CD4-positive, alpha-beta T cell (primary cell): Measurements from ENCODE around the gene IQSEC1. TPM values are rescaled to one million over a fixed set of nuclear protein-coding genes. Genes with fewer than 3 reads are reported as not detected.

Source experiments
- ATAC-seq: fragments of 200-7000 bp; cut with Tn5 transposase; one replicate; pipeline ENCODE4 v1.10.0; 2022; ENCODE audit warnings: mild to moderate bottlenecking; ENCODE audit not compliant: poor library complexity
- CTCF ChIA-PET: fragments of 350-600 bp; sonication (Branson Sonifier 250); formaldehyde crosslinking; loops from one replicate; lab custom pipeline; 2021; ENCODE audit warnings: antibody characterized with exemption, inconsistent platforms; lab: Charles Lee
- POLR2A ChIA-PET: fragments of 350-600 bp; sonication (Branson Sonifier 250); formaldehyde crosslinking; loops from one replicate; lab custom pipeline; 2021; ENCODE audit warnings: antibody characterized with exemption, inconsistent platforms; lab: Charles Lee
- DNase-seq, 14 experiments: peaks; one replicate each; pipeline ENCODE4 v3.0.0-alpha.2; 2013 to 2020; ENCODE audit warnings: mixed read lengths in 2 of 14
- H3K27ac ChIP-seq, 2 donors: one replicate each; pipeline versions ENCODE4 v1.5.1 to v1.7.0; 2013; ENCODE audit warnings: low read length in 2 of 2, low read depth in 1 of 2, mild to moderate bottlenecking in 1 of 2
- H3K27me3 ChIP-seq, 2 experiments: 1 replicate in 1 of 2; 2 replicates in 1 of 2; pipeline versions ENCODE4 v1.6.1 to v1.7.0; 2013; ENCODE audit warnings: low read length in 2 of 2, control low read depth in 1 of 2, mild to moderate bottlenecking in 1 of 2, moderate library complexity in 1 of 2; ENCODE audit not compliant: insufficient read depth in 2 of 2, control insufficient read depth in 1 of 2
- H3K36me3 ChIP-seq: one replicate; pipeline ENCODE4 v1.6.1; 2013; ENCODE audit warnings: low read length, control low read depth; ENCODE audit not compliant: insufficient read depth
- H3K4me1 ChIP-seq: one replicate; pipeline ENCODE4 v1.6.1; 2013; ENCODE audit warnings: low read length, control low read depth; ENCODE audit not compliant: insufficient read depth
- H3K4me3 ChIP-seq: one replicate; pipeline ENCODE4 v1.5.1; 2013; ENCODE audit warnings: mild to moderate bottlenecking, low read length, moderate library complexity
- H3K9me3 ChIP-seq, 2 experiments: 1 replicate in 1 of 2; 2 replicates in 1 of 2; pipeline versions ENCODE4 v1.6.1 to v1.7.0; 2013; ENCODE audit warnings: low read length in 2 of 2, mild to moderate bottlenecking in 2 of 2, control low read depth in 1 of 2, moderate library complexity in 1 of 2; ENCODE audit not compliant: control insufficient read depth in 1 of 2, insufficient read depth in 1 of 2
- H3K27ac Mint-ChIP-seq: one replicate; pipeline ENCODE4 v1.8.0; 2020; ENCODE audit warnings: mixed read lengths
- H3K27me3 Mint-ChIP-seq: one replicate; pipeline ENCODE4 v1.8.0; 2021; ENCODE audit warnings: mixed read lengths
- H3K36me3 Mint-ChIP-seq: one replicate; pipeline ENCODE4 v1.8.0; 2021; ENCODE audit warnings: low read depth, mixed read lengths
- H3K4me1 Mint-ChIP-seq: one replicate; pipeline ENCODE4 v1.8.0; 2021; ENCODE audit warnings: low read depth, mixed read lengths
- H3K4me3 Mint-ChIP-seq: one replicate; pipeline ENCODE4 v1.8.0; 2020; ENCODE audit warnings: mild to moderate bottlenecking, mixed read lengths
- H3K9me3 Mint-ChIP-seq: one replicate; pipeline ENCODE4 v1.8.0; 2020; ENCODE audit warnings: mixed read lengths
- intact Hi-C, 2 experiments: fragments of 100-400 bp; cut with DNase I in 1 of 2; cut with micrococcal nuclease in 1 of 2; formaldehyde crosslinking; loops; one replicate each; pipeline versions ENCODE4 v1.15.1 to v1.9.0; 2023 to 2025; cut with DNase I, micrococcal nuclease
- total RNA-seq, 174 experiments: library from RNA in 2 of 174; stranded (reverse) in 2 of 174; gene quantifications; one replicate each; pipeline ENCODE4 v1.2.3 and lab custom pipeline; 2021 to 2026
- TF ChIP-seq, protein P1 (sequence below): fragments of 200-600 bp; IDR thresholded peaks from one replicate; pipeline ENCODE4 v1.8.0; 2022; ENCODE audit warnings: antibody characterized with exemption, mild to moderate bottlenecking

The IQSEC1 gene
- total RNA-seq, 2 experiments from 2014 or later, result 102 to 108 TPM

DNA sequence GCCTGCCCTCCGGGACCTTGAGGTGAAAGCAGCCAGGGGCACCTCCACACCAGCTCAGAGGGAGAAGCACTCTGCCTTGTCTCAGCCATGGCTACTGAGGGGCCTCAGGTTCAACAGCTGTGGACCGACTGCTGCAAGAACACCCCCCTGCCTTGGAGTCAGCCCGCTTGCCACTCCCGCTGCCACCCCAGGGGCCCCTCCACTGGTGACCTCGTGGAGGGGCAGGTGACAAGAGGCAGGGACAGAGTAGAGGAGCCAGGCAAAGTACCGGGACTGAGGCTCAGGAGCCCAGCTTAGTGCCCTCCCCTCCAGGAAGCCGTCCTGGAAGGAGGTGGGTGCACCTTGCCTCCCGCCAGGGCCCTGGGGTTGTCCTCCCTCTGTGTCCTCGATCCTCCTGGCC lies 152.3 kb downstream of the IQSEC1 start:
- H3K4me1 ChIP-seq, result peaks cover 38% of the 10 kb centered on the region
- peaks cover 82% of the 10 kb centered on the region for H3K36me3 Mint-ChIP-seq
- no peak for DNase-seq
- no peaks in the 10 kb centered on the region for H3K9me3 ChIP-seq
- intact Hi-C loops, result no loop called here
- H3K27me3 ChIP-seq, result no peaks in the 10 kb centered on the region
- H3K4me3 Mint-ChIP-seq, result no peak overlapping the region
- H3K27me3 Mint-ChIP-seq, result no peaks in the 10 kb centered on the region
- TF ChIP-seq, protein P1, sequence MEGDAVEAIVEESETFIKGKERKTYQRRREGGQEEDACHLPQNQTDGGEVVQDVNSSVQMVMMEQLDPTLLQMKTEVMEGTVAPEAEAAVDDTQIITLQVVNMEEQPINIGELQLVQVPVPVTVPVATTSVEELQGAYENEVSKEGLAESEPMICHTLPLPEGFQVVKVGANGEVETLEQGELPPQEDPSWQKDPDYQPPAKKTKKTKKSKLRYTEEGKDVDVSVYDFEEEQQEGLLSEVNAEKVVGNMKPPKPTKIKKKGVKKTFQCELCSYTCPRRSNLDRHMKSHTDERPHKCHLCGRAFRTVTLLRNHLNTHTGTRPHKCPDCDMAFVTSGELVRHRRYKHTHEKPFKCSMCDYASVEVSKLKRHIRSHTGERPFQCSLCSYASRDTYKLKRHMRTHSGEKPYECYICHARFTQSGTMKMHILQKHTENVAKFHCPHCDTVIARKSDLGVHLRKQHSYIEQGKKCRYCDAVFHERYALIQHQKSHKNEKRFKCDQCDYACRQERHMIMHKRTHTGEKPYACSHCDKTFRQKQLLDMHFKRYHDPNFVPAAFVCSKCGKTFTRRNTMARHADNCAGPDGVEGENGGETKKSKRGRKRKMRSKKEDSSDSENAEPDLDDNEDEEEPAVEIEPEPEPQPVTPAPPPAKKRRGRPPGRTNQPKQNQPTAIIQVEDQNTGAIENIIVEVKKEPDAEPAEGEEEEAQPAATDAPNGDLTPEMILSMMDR, result no peak
- H3K4me3 ChIP-seq, result no peak overlapping the region
- no peak overlapping the region for H3K27ac Mint-ChIP-seq
- H3K36me3 ChIP-seq, result peaks cover 99% of the 10 kb centered on the region
- CTCF ChIA-PET, result no interaction called here
- no peak for ATAC-seq
- H3K27ac ChIP-seq, result no peak overlapping the region
- POLR2A ChIA-PET, result no interaction called here
- no peaks in the 10 kb centered on the region for H3K9me3 Mint-ChIP-seq
- H3K4me1 Mint-ChIP-seq, result peaks cover 25% of the 10 kb centered on the region

DNA sequence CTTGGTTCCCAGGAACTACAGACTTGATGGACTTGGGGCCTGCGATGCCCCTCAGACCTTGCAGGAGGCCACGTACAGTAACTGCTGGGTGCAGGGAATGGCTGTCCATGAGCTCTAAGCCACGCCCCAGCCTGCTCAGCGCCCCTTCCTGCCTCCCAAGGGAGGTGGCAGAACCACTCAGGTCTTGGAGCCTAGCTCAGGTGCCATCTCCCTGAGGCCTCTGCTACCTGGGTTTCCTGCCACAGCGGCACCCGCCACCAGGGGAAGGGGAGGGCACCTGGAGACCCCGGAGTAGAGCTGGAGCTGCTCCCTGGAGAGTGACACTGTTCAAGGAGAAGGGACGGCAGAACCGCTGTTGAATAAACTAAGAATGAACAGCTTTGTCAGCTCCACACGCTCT lies 154.0 kb downstream of the IQSEC1 start:
- TF ChIP-seq, protein P1, result no peak
- H3K4me1 ChIP-seq, result peaks cover 43% of the 10 kb centered on the region
- H3K27ac ChIP-seq, result no peak overlapping the region
- ATAC-seq (no peak), DNase-seq (no peak)
- no peak overlapping the region for H3K4me3 ChIP-seq
- peaks cover 79% of the 10 kb centered on the region for H3K36me3 Mint-ChIP-seq
- POLR2A ChIA-PET, result interaction anchor here (0.6 kb wide), 1 partner anchor 14 kb away, joined by 3 read pairs; no protein-coding TSS in a partner anchor
- no peak overlapping the region for H3K4me3 Mint-ChIP-seq
- no peak overlapping the region for H3K27ac Mint-ChIP-seq
- no peaks in the 10 kb centered on the region for H3K9me3 ChIP-seq
- peaks cover 99% of the 10 kb centered on the region for H3K36me3 ChIP-seq
- CTCF ChIA-PET, result no interaction called here
- H3K4me1 Mint-ChIP-seq, result peaks cover 35% of the 10 kb centered on the region
- no peaks in the 10 kb centered on the region for H3K27me3 Mint-ChIP-seq
- intact Hi-C loops, result no loop called here
- no peaks in the 10 kb centered on the region for H3K9me3 Mint-ChIP-seq
- no peaks in the 10 kb centered on the region for H3K27me3 ChIP-seq

DNA sequence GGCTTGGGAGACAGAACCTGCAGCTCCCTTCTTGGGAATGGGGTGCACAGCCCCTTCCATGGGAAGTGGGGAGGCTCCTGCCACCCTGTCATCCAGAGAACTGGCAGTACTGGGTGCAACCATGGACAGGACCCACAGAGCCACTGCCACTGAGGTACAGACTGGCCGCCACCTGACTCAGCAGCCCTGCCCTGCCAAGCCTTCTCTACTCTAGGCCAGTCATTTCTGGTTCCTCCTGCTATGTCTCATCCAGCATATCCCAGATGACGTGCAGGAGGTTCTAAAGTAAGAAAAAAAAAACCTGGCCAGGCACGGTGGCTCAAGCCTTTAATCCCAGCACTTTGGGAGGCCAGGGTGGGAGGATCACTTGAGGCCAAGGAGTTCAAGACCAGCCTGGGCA lies 155.0 kb downstream of the IQSEC1 start:
- Histone ChIP-seq H3K4me1 (peaks cover 43% of the 10 kb centered on the region), H3K27ac (no peak overlapping the region), H3K4me3 (no peak overlapping the region), H3K27me3 (no peaks in the 10 kb centered on the region), H3K9me3 (no peaks in the 10 kb centered on the region), H3K36me3 (peaks cover 99% of the 10 kb centered on the region)
- ATAC-seq, result no peak
- no peaks in the 10 kb centered on the region for H3K9me3 Mint-ChIP-seq
- H3K4me1 Mint-ChIP-seq, result peaks cover 35% of the 10 kb centered on the region
- H3K27me3 Mint-ChIP-seq, result no peaks in the 10 kb centered on the region
- TF ChIP-seq, protein P1, result no peak
- H3K36me3 Mint-ChIP-seq, result peaks cover 84% of the 10 kb centered on the region
- CTCF ChIA-PET, result no interaction called here
- H3K4me3 Mint-ChIP-seq, result no peak overlapping the region
- no peak for DNase-seq
- POLR2A ChIA-PET, result no interaction called here
- intact Hi-C loops, result no loop called here
- no peak overlapping the region for H3K27ac Mint-ChIP-seq
